GM18873 (cell line): Measurements from ENCODE around the gene PSMB1.
A peak's percentile ranks its signal among the peaks of the same experiment; 100 is the strongest.

ENCODE experiments used
- ATAC-seq: cut with Tn5 transposase; IDR thresholded peaks from one replicate; pipeline ENCODE4 v1.9.1; 2021; ENCODE audit warnings: mild to moderate bottlenecking, moderate library complexity, moderate number of reproducible peaks; ENCODE audit not compliant: unreplicated experiment, low FRiP score

PSMB1 gene

DNA sequence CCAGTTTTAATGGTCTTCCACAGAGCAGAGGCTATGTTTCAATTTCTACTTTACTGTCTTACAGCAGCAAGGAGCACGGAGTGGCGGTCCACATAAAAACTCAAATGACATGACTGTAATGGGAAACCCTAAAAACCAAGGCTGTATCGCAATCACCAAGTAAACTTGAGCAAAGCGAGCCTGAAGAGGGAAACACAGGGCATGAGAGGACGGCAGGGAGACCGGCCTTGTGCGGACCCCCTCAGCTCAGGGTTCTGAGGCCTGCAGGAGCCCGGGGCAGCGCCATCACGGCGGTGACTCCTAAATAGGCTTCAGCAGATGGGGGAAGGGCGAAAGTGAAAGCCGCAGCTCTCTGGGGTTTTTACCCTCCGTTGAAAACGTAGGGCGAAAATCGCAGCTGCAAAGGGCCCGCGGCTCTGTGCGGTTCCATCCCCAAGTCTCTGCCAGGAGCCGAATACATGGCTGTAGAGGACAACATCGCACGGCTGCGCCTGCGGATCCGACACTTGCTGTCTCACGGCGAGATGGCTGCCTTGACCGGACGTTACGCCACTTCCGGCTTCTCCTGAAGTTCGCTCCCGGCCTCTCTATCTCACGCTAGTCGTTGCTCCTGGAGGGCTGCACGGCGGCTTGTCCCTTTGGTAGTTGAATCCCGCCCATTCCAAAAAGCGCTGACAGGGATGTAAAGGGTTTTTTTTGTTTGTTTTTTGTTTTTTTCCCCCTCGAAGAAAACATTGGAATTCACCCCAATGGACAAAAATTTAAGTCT, at the start of gene PSMB1:
Gene PSMB1, minus strand, starts transcription at position 543 of the 769 bp plus-strand sequence. Its CDS starts 65 bp downstream, at position 478.
- peak; percentile 43 for ATAC-seq

DNA sequence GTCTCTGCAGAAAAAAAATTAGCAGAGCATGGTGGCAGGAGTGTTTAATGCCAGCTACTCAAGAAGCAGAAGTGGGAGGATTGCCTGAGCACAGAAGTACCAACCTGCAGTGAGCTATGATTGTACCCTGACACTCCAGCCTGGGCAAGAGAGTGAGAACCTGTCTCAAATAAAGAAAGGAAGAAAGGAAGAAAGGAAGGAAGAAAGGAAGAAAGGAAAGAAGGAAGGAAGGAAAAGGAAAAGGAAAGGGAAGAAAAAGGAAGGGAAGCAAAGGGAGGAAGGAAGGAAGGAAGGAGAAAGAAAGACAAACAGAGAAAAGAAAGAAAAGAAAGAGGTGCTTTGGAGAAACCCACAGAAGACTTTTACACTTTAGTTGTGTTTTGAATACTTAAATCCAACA, 44.2 kb upstream of the PSMB1 start:
- no peak for ATAC-seq

DNA sequence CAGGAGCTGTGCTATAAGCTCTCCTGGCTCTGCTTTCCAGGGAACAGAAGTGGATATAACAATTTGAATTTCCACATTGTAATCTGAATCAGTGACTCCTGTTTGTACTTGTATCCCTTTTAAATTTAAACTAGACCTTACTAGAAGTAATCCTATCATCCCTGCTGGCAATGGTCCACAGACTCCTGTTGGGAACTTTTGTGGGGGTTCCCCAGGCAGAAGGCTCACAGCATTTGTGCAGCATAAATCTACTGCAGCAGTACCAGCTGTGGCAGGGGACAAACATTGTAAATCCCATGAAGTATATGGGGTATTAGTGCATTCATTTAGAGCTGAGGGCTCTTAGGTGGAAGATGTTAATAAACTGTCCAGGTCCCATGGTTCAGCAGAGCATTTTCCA, 43.3 kb upstream of the PSMB1 start:
- ATAC-seq = no peak

DNA sequence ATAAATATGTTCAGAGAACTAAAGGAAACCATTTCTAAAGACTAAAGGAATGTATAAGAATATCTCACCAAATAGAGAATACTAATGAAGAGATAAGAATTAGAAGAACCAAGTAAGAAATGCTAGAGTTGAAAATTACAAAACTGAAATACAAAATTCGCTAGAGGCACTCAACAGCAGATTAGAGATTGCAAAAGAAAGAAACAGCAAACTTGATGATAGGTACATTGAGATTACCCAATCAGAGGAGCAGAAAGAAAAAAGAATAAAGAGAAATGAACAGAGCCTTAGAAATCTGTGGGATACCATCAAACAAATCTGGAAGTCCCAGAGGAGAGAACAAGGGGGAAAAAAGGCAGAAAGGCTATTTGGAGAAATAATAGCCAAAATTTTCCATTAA, 37.6 kb upstream of the PSMB1 start:
- no peak for ATAC-seq

DNA sequence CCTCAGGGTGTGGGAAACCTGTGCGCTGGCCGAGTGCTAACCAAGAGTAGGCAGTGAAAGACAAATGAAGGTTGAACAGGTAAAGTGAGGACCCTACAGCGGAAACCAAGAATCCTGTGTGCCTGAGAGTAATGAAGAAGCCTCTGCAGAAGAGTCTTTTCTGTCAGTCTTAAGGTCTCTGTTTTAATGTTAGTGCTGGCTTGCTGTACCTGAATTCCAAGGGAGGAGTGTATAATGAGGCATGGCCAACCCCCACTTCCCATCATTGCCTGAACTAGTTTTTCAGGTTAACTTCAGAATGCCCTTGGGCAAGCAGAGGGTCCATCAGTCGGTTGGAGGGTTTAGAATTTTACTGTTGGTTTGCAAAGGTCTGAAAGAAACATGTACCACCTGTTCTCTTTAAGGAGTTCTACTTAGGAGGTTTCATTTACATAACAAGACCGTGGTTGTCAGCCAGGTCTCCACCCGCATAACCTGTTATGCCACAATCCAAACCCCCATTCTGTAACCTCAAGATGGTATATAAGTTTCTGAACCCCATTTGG, 31.9 kb upstream of the PSMB1 start:
- peak; percentile 29 for ATAC-seq

DNA sequence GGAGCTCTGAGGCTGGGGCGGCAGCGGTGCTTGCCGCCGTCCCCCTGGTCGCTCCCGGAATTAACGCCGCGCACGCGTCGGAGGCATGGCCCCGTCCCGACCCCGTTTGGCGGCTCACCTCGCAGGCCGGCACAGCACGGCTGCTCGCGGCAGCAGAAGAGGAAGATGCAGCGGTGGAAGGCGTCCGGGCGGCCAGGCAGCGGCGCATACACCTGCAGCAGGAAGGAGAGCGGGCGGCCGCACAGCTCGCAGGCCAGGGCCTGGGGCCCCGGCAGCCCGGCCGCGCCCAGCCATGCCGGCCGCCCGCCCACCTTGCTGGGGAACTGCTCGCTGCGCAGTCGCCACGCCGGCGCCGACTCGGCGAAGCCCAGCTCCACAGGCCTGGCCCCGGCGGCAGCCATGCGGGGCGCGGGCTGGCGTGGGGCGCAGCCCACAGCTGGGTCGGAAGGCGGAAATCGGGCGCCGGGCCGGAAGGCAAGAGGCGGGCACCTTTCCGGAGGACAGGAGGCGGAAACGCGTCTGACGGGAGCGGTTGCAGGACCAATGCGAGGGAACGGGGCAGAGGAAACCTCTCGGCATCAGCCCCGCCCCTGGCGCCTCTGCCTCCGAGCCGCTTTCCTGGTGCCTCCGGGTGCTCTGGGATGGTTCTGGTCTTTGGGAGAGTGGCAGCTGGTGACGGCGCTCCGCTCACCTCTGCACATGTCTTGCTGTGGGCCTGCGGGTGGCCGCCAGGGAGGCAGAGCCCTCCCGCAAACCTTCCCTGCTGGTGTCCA, 31.3 kb upstream of the PSMB1 start, which contains the start of gene PDCD2:
Gene PDCD2, minus strand, starts transcription at position 457 of the 773 bp plus-strand sequence. Its CDS starts 56 bp downstream, at position 401.
- peak; percentile 98 for ATAC-seq

DNA sequence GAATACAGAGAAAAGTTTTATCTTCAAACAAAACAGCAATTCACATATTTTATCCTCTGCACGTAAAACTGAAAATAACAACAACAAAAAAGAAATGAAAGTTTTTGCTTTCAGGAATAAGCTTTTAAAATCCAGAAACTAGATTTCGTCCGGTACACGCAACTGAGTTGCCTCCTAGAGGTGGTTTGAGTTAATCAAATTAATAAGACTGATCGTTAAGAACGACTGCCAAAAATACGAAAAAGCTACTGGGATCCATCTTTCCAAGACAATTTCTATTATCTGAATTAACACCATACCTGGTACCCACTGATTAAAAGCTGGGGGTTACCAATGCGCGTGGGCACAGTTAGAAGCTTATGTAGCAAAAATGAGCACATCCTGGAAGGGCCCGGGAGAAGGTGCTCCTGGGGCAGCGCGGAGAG, 30.7 kb upstream of the PSMB1 start:
- ATAC-seq = no peak

DNA sequence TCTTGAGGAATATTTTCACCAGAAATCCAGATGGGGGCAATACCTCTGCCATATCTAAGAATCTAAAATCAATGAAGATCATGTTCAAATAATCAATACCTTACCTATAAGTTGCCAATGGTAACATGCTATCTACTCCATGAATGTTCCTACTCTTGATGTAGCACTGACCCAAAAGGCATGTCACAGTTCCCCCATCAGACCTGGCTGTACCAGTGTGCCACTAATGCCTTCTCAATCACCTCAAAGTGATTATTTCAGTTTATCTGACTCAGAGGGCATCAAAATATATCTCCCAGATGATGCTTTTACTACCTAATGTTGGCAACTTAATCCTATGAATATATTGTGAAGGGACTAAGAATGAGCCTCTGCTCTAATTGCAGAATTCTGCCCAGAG, 25.8 kb upstream of the PSMB1 start:
- no peak for ATAC-seq

DNA sequence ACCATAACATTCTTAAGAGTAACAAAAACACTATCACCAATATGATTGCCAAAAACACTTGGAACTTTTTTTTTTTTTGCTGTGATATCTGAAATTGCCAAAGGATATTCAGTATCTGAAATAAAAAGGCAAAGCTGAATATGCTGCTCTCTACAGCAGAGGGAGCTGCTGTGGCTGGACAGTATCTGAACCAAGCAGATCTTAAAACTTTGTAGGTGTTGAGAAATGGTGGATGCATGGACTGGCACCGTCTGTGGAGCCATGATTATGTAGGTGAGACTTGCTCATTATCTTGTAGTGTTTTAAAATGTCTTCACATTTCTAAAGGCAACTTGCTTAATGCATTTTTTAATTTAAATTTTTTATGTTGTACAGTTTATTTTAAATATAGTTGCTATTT, 22.1 kb upstream of the PSMB1 start:
- ATAC-seq = no peak

DNA sequence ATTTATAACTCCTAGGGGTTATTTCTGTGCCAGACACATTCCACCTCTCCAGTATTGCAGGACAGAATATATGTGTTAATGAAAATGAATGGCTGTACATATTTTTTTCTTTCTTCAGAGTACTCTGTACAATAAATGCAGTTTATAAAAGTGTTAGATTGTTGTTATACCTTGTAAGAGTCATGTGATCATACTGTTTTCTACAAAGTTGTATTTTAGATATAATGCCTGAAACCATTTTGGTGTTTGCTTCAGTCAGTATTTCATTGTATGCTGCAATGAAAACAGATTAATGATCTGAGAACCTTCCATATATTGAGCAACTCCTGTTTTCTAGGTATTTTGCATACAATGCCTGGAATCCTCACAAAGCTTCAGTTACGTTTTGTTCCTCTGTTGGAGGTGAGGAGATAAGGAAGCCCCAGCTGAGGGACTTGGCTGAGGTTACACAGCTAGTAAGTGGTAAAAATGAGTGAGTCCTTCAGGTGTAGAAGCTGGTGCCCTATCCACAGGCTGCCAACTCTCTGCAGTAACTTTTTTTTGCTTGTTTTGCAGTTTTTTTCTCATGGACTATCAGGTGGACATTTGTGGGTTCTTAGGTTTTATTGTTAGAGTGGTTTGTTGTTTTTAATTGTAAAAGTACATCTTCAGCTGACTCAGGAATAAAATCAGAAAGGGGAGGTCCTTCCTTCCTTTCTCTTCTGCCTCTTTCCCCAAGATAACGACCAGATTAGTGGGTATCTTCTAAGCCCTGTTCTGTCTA, 19.8 kb upstream of the PSMB1 start:
- no peak for ATAC-seq

DNA sequence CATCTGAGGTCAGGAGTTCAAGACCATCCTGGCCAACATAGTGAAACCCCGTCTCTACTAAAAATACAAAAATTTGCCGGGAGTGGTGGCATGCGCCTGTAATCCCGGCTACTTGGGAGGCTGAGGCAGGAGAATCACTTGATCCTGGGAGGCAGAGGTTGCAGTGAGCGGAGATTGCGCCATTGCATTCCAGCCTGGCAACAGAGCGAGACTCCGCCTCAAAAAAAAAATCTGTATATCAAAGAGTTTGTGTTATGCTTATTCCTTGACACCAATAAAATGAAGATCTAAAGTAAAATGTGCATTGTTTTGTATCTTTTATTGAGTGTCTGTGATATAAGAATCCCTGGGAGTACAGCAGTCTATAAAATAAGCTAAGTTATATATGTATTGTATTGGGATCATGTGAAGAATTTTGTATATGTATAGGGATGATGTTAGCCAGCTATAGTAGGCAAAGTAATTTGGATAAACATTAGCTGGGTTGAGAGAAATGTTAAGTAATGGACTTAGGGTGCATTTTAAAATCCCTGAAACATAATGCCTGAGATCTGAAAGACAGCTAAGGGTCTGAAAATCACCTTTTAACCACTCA, 11.9 kb upstream of the PSMB1 start:
- no peak for ATAC-seq

DNA sequence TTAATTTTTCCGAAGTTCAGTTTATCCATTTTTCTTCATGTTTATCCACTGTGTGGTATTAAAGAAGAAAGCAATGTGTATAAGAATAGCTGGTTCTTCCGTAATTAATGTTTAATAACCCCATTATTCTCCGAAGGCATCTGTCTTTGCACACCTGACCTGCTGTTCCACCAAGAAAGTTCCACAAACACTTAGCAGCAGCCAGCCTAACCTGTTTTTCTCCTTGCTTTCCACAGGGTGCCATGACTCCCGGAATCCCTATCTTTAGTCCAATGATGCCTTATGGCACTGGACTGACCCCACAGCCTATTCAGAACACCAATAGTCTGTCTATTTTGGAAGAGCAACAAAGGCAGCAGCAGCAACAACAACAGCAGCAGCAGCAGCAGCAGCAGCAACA, 8.4 kb upstream of the PSMB1 start:
- ATAC-seq = no peak

DNA sequence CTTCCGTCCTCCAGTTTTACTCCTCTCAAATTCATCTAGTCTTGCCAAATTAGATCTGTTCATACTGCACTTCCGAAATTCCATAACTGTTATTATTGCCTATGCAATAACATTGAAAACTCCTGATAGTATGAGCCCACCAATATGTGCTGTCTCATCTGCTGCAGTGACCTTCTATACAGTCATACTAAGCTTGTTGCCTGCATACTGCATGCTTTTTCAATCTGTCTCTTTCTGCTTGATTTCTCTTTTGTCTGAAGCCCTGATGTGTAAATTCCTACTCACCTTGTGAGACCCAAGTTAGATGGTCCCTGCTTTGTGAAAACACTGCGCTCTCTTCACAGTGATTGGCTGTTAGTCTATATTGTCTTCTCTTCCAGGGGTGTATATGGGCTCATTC, 2.2 kb upstream of the PSMB1 start:
- no peak for ATAC-seq

DNA sequence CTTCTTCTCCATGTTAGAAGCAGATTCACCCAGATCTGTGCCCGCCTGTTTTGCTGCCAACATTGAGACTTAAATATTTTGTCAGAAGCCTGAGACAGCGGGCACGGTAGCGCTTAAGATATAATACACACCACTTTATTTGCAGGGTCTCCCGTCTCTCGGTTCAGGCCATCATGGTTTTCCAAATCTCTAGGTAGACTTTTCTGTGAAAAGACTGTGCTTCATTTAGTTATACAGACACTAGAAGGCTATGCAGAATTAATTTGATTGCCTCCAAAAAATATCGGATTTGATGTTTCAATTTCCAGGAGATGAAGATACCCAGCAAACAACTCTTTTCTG, 1.7 kb upstream of the PSMB1 start:
- ATAC-seq = no peak

DNA sequence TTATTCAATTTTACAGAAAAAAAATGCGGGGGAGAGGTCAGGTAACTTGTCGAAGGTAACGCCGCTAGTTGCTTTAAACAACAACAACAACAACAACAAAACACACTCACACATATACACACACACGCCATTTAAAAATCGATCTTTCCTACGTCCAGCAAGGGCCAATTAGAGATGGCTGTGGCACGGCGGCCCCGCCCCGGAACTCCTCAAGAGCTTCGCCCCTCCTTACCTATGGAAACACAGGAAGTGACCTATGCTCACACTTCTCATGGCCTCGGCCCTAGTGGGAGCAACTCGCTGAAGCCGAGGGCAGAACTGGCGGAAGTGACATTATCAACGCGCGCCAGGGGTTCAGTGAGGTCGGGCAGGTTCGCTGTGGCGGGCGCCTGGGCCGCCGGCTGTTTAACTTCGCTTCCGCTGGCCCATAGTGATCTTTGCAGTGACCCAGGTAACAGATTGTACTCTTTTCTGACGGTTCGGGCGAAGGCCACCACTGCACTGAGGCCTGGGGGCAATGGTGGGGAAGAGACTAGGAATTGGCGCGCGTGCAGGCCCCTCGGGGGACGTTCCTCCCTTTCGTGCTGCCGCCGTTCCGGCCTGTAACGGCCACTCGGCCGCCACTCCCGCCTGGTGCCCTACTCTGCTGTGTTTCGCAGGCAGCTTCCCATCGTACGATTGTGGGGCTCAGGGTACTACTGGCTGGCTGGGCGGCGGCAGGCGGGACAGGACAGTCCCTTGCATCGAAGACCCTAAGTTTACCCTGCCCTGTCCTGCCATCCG, 1.1 kb upstream of the PSMB1 start, which contains the start of gene TBP:
Gene TBP, plus strand, starts transcription at position 357 of the 783 bp plus-strand sequence. CDS start 2,661 bp downstream, outside the sequence.
- ATAC-seq = peak; percentile 98

DNA sequence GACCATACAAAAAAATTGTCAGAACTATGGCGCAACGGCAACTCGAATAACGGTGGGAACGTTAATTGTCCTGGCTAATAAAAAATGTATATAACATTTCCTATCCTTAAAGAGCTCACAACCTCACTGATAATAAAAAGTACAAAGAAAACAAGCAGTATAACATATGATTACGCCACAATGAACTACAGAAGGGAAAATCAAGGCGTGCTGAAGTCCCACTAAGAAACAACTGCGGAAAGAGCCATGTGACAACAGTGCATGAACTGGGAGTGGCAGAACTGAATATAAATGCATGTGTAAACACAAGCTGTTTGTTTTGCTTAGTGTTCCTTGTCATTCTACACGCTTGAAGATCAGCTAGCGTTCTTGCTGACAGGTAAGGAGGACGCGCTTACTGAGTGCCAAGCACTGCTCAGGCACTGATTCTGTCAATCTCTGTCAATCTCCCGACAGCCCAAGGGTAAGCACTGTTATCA, 466 bp upstream of the PSMB1 start:
- peak; percentile 26 for ATAC-seq

DNA sequence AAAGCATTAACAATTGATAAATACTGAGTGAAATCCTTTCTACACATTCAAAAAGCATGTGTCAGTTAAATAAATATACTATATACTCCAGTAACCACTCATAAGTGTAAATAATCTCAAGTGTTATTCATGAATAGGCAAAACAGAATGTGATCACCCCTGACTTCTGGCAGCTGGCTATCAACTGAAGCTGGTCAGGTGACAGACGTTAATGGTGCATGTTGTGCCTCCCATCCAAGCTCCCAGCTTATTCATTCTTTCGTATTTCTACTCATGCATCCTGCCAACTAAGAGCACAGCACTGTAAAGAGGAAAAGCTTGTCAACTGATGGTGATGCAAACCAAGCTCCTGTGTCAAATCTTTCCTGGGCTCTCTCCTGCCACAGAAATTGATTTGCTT, 7.7 kb downstream of the PSMB1 start:
- ATAC-seq = no peak

DNA sequence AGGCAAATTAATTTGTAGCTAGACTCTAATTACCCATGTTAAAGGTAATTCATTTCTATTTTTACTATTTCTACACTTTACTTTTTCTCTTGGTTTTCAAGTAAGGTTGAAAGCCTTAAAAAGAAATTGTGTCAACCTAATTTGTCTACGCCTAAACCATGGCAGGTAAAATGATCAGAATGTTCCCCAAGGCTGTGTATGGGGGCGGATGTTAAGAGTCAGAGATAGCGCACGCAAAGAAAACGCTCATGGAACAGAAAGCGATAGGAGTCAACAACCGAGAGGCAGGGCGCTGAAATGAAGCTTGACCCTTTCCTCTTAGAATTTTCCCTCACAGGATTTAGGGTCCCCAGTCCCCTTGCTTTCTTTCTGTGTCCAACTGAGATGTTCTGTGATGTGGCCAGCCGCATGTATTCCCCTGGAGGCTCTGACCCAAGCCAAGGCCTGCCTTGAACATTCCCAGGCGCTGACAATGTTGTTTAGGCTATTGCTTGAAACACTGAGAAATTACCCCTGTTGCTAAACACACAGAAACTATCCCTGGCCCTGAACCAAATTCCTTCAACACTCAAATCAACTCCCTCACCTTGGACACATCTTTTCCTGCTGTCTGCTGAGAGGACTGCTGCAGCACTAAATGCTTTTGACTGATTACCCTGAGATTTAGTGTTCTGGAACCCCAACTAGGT, 10.9 kb downstream of the PSMB1 start:
- ATAC-seq = no peak

DNA sequence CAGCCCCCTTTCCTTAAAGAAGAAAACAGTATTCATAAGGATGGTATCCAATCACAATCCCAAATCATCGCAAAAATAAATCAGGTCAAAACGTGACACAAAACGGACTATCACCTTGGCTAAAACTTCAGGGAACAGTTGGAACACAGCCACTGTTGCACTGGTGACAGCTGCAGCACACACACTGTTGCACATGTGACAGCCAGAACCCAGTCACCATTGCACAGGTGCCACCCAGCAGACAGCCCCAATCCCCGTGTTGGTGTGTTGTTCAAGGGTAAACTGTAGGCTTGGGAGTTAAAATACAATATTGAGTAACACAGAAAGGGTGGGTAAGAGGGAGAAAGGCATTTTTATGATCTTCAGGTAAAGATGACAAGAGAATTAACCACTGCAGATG, 15.8 kb downstream of the PSMB1 start:
- ATAC-seq = no peak
